T1000 (cell line): ENCODE data around the gene NECAB2.
"Not testable (repeated sequence)": the region's sequence is repeated elsewhere in the genome, so short reads cannot be mapped to it uniquely, and the experiment has no call there.

Experiments used
- DNase-seq: peaks from one replicate; lab custom pipeline; 2025; ENCODE audit warnings: mixed read lengths; lab: John Stamatoyannopoulos, UW

The NECAB2 gene

GRCh38 chr16:83936581-83937165 lies 31.4 kb upstream of the NECAB2 start:
- no peak for DNase-seq

GRCh38 chr16:83937267-83937666 lies 30.8 kb upstream of the NECAB2 start:
- DNase-seq, result no peak

- no peak for DNase-seq
These were observed 29.8 kb upstream of the NECAB2 start for GRCh38 chr16:83937922-83938885.

GRCh38 chr16:83939266-83939855 lies 28.7 kb upstream of the NECAB2 start:
- no peak for DNase-seq

GRCh38 chr16:83940119-83940518 lies 27.9 kb upstream of the NECAB2 start:
- no peak for DNase-seq

GRCh38 chr16:83940630-83941378 lies 27.2 kb upstream of the NECAB2 start:
- DNase-seq, result no peak

GRCh38 chr16:83941546-83941945 lies 26.5 kb upstream of the NECAB2 start:
- DNase-seq, result not testable (repeated sequence)

GRCh38 chr16:83942074-83942473 lies 26.0 kb upstream of the NECAB2 start:
- no peak for DNase-seq

- DNase-seq, result no peak
These were observed 25.1 kb upstream of the NECAB2 start for GRCh38 chr16:83942815-83943515.

GRCh38 chr16:83943516-83944050 lies 24.5 kb upstream of the NECAB2 start:
- DNase-seq, result no peak

GRCh38 chr16:83945587-83945986 lies 22.5 kb upstream of the NECAB2 start:
- no peak for DNase-seq

GRCh38 chr16:83946154-83946780 lies 21.8 kb upstream of the NECAB2 start:
- no peak for DNase-seq

GRCh38 chr16:83946781-83947566 lies 21.1 kb upstream of the NECAB2 start:
- DNase-seq, result no peak

- DNase-seq, result no peak
These were observed 20.3 kb upstream of the NECAB2 start for GRCh38 chr16:83947642-83948234.

- DNase-seq, result no peak
These were observed 18.9 kb upstream of the NECAB2 start for GRCh38 chr16:83948914-83949723.

GRCh38 chr16:83949724-83950001 lies 18.4 kb upstream of the NECAB2 start:
- DNase-seq, result no peak

- not testable (repeated sequence) for DNase-seq
These were observed 17.1 kb upstream of the NECAB2 start for GRCh38 chr16:83950862-83951399.

- no peak for DNase-seq
These were observed 16.5 kb upstream of the NECAB2 start for GRCh38 chr16:83951544-83951943.

GRCh38 chr16:83952587-83952939 lies 15.5 kb upstream of the NECAB2 start:
- no peak for DNase-seq
